ENCODE data around the gene IQCK. TPM values are rescaled to one million over a fixed set of nuclear protein-coding genes. Genes with fewer than 3 reads are reported as not detected.

The IQCK gene
- total RNA-seq, 1 donor, result 13.4 TPM

DNA sequence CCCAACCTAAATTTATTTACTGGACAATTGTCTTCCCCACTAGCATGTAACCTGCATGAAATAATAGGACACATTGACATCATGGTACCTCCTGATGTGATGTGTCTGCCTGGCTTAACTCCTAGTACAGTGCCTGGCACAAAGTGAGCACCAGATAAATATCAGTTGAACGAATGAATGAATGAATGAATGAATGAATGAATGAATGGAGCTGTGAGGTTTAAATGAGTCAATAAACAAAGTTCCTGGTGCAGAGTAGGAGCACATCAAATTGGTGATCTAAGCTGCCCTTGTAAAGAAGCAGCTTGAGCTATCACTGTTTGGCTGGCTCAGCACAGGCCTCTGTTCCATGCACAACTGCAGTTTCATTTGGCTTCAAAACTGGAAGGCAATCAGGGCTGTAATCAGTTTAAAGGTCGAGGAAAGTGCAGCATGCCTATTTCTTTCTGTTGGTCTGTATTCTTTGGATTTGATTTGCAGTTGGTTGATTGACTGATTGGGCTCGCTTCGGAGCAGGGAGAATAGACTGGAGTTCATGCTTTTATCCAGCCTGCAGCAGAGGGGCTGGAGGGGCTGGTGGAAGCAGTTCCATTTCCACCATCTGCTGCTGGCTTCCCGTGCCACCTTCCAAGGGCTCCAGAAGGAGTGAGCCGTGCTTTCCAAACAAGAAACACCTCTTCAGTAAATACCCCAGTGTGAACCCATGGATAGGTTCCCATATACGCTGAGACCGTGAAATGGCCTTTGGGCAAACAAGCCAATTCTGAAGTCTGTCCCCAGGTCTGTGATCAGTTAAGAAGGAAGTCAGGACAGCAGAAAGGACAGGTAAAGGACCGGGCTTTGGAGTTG is 112.0 kb downstream of the IQCK start:
- no peak overlapping the region for H3K4me3 ChIP-seq (ENCODE audit: low read depth, low read length)
- no peak for DNase-seq (ENCODE audit: low read depth)
- TF ChIP-seq, protein P1, sequence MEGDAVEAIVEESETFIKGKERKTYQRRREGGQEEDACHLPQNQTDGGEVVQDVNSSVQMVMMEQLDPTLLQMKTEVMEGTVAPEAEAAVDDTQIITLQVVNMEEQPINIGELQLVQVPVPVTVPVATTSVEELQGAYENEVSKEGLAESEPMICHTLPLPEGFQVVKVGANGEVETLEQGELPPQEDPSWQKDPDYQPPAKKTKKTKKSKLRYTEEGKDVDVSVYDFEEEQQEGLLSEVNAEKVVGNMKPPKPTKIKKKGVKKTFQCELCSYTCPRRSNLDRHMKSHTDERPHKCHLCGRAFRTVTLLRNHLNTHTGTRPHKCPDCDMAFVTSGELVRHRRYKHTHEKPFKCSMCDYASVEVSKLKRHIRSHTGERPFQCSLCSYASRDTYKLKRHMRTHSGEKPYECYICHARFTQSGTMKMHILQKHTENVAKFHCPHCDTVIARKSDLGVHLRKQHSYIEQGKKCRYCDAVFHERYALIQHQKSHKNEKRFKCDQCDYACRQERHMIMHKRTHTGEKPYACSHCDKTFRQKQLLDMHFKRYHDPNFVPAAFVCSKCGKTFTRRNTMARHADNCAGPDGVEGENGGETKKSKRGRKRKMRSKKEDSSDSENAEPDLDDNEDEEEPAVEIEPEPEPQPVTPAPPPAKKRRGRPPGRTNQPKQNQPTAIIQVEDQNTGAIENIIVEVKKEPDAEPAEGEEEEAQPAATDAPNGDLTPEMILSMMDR (IDR thresholded peaks at IDR 0.05; ENCODE audit: insufficient read depth, low read depth, low read length), result no peak

DNA sequence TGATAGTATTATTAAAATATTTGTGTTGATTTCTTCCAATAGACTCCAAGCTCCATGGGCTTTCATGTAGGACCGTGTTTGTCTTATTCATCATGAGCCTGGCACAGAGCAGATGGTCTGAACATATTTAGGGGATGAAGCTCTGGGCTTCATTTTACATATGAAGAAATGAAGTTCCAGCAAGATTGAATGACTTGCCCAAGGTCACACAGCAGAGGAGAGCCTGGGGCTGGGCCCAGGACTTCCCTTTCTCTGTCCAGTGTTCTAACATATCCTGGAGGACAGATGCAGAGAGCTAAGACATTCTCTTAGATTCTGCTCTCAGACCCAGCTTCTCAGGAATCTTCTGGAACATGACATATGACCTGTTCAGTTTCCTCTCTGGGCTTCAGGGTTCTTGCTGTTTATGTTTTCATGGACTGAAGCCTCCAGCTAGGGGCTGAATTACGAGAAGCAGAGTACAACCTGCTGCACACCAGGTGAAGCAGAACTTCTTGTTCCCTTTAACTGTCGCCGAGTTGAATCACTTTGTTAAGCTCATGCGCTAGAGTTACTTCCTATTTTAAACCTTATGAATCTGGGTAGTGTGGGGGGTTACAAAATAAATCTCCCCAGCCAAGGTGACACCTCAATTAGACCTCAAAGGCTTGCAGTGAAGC is 113.0 kb downstream of the IQCK start:
- TF ChIP-seq, protein P1 (IDR thresholded peaks at IDR 0.05; ENCODE audit: insufficient read depth, low read depth, low read length), result no peak
- DNase-seq (ENCODE audit: low read depth), result no peak
- H3K4me3 ChIP-seq (ENCODE audit: low read depth, low read length), result no peak overlapping the region

DNA sequence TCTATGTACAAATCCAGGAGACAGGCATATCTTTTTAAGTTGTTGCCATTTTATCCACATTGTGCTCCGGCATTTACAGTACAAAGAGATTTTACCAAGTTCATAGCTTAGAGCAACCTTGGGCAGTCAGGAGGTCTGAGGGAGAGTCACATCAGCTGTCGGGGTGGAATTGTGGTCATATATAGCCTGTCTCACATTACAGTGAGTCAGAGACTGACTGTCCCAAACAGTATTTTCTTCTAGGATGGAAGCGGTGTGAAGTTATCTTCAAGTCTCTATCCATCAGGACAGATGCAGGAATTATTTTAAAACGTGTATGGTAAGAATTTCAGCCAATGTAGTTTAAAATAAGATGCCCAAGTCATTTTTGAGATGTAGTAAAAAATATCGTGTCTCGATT is 113.6 kb downstream of the IQCK start:
- peak; percentile 79 for DNase-seq (ENCODE audit: low read depth)
- H3K4me3 ChIP-seq (ENCODE audit: low read depth, low read length), result no peak overlapping the region
- TF ChIP-seq, protein P1 (IDR thresholded peaks at IDR 0.05; ENCODE audit: insufficient read depth, low read depth, low read length), result no peak

DNA sequence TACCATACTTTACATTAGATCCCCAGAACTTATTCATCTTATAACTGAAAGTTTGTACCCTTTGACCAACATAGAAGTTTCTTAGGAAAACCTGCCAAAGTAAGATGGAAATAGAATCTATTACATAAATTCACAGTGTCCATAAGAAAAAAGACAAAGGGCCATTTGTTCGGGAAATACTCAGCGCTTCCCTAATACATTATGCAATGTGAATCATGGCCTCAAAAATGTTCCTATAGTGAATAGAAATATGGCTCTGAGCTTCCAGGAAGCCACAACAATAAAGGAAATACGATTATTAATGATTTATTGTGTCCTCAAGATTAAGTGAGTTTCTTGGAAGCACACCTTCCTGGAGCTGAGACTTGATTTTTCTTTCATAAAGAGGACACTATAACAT is 115.1 kb downstream of the IQCK start:
- TF ChIP-seq, protein P1 (IDR thresholded peaks at IDR 0.05; ENCODE audit: insufficient read depth, low read depth, low read length), result no peak
- H3K4me3 ChIP-seq (ENCODE audit: low read depth, low read length), result no peak overlapping the region
- no peak for DNase-seq (ENCODE audit: low read depth)

DNA sequence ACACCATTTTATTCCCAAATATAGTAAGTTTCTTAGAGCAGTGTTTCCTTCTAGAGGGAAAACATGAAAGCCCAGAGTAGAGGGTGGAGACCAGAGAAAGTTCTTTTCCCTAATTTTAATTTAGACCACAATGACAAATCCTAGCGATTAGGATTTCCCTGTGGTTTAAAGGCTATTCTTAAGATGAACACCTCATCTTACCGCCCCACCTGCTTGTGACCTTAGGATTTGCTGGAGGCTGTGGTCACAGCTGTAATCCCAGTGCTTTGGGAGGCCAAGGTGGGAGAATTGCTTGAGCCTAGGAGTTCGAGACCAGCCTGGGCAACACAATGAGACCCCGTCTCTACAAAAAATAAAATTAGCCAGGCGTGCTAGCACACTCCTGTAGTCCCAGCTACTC is 115.5 kb downstream of the IQCK start:
- H3K4me3 ChIP-seq (ENCODE audit: low read depth, low read length), result no peak overlapping the region
- no peak for DNase-seq (ENCODE audit: low read depth)
- TF ChIP-seq, protein P1 (IDR thresholded peaks at IDR 0.05; ENCODE audit: insufficient read depth, low read depth, low read length), result no peak

DNA sequence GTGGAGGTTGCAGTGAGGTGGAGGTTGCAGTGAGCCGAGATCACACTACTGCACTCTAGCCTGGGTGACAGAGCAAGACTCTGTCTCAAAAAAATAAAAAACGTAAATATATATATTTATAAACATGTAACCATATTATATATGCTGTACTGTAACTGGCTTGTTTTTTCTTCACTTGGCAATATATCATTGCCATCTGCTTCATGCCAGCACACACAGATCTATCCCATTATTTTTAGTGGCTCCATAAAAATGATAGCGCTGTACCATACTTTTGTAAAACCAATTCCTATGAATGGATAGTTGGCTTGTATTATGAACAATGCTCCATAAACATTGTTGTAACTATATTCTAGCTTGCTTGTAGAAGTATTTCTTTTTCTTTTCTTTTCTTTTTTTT is 117.1 kb downstream of the IQCK start:
- DNase-seq (ENCODE audit: low read depth), result no peak
- TF ChIP-seq, protein P1 (IDR thresholded peaks at IDR 0.05; ENCODE audit: insufficient read depth, low read depth, low read length), result no peak
- H3K4me3 ChIP-seq (ENCODE audit: low read depth, low read length), result no peak overlapping the region

All from fibroblast of villous mesenchyme (primary cell).